Endothelial cell of umbilical vein (primary cell): ENCODE measurements around the gene NAT10. TPM values are rescaled to one million over a fixed set of nuclear protein-coding genes. Genes with fewer than 3 reads are reported as not detected.

Experiments
- BruUV-seq: library from RNA; stranded (reverse); fragments of 400-500 nt; replicated peaks from 2 replicates; lab custom pipeline; 2021; lab: Mats Ljungman, UMichigan
- CTCF ChIA-PET: fragments of 300-600, 350-600 bp; sonication (Branson Sonifier 250); formaldehyde crosslinking; loops from one replicate; lab custom pipeline; 2021; ENCODE audit warnings: antibody characterized with exemption, inconsistent platforms; lab: Charles Lee
- POLR2A ChIA-PET: fragments of 300-600, 350-600 bp; sonication (Branson Sonifier 250); formaldehyde crosslinking; loops from one replicate; lab custom pipeline; 2021; ENCODE audit warnings: antibody characterized with exemption, inconsistent platforms; lab: Charles Lee
- DNase-seq: peaks from one replicate; pipeline ENCODE4 v3.0.0-alpha.2; 2011; ENCODE audit warnings: low read depth, low spot score
- FAIRE-seq: peaks from 2 replicates; lab custom pipeline; 2011; peaks lifted over from hg19 to GRCh38; lab: Jason Lieb, UNC
- H2AFZ ChIP-seq: 2 replicates; pipeline ENCODE4 v1.6.0; 2012; ENCODE audit warnings: low read depth, low read length, control low read depth, inconsistent platforms
- H3K27ac ChIP-seq: 2 replicates; pipeline ENCODE4 v1.5.1; 2011; ENCODE audit warnings: low read depth, mild to moderate bottlenecking, control low read depth, low read length, moderate library complexity; ENCODE audit not compliant: insufficient read depth
- H3K27me3 ChIP-seq, 2 experiments: 2 replicates each; pipeline versions ENCODE4 v1.6.0 to v1.6.1; 2011; ENCODE audit warnings: low read length in 2 of 2, mixed read lengths in 1 of 2; ENCODE audit not compliant: control insufficient read depth in 2 of 2, insufficient read depth in 2 of 2
- H3K36me3 ChIP-seq, 2 experiments: 2 replicates in 1 of 2; 3 replicates in 1 of 2; pipeline ENCODE4 v1.5.1; 2011; ENCODE audit warnings: low read length in 2 of 2, mild to moderate bottlenecking in 1 of 2, moderate library complexity in 1 of 2; ENCODE audit not compliant: control insufficient read depth in 2 of 2, insufficient read depth in 2 of 2; ENCODE audit errors: extremely low read depth in 1 of 2
- H3K4me1 ChIP-seq: 3 replicates; pipeline ENCODE4 v1.5.1; 2011; ENCODE audit warnings: mild to moderate bottlenecking, low read length; ENCODE audit not compliant: control insufficient read depth, insufficient read depth; ENCODE audit errors: extremely low read depth
- H3K4me2 ChIP-seq: 2 replicates; pipeline ENCODE4 v1.6.1; 2011; ENCODE audit warnings: low read length, control low read depth, mixed read lengths; ENCODE audit not compliant: insufficient read depth
- H3K4me3 ChIP-seq, 3 experiments: fragments of 200-600 bp in 1 of 3; sonication (generic), shearing (Covaris generic) in 1 of 3; replicated peaks in 1 of 3; 2 replicates each; pipeline ENCODE4 v1.5.1; 2011 to 2016; ENCODE audit warnings: control low read depth in 3 of 3, low read length in 3 of 3, mild to moderate bottlenecking in 2 of 3, inconsistent platforms in 1 of 3, low read depth in 1 of 3, moderate library complexity in 1 of 3; ENCODE audit not compliant: insufficient read depth in 1 of 3
- H3K79me2 ChIP-seq: 2 replicates; pipeline ENCODE4 v1.6.0; 2012; ENCODE audit warnings: low read length, inconsistent platforms; ENCODE audit not compliant: control insufficient read depth, insufficient read depth
- H3K9ac ChIP-seq: replicated peaks from 2 replicates; pipeline ENCODE3; 2011; ENCODE audit warnings: low read length, control low read depth; ENCODE audit not compliant: insufficient read depth; ENCODE audit errors: extremely low read depth
- H3K9me1 ChIP-seq: replicated peaks from 3 replicates; pipeline ENCODE4 v1.6.0; 2011; ENCODE audit warnings: mild to moderate bottlenecking, low read length; ENCODE audit not compliant: control insufficient read depth, insufficient read depth; ENCODE audit errors: extremely low read depth
- H3K9me3 ChIP-seq: replicated peaks from 2 replicates; pipeline ENCODE4 v1.5.1; 2012; ENCODE audit warnings: low read length, inconsistent platforms; ENCODE audit not compliant: control insufficient read depth, insufficient read depth
- H4K20me1 ChIP-seq: replicated peaks from 2 replicates; pipeline ENCODE3; 2011; ENCODE audit warnings: mild to moderate bottlenecking, low read length; ENCODE audit not compliant: control insufficient read depth, insufficient read depth; ENCODE audit errors: extremely low read depth
- EZH2 ChIP-seq: IDR thresholded peaks from 2 replicates; pipeline ENCODE4 v1.6.1; 2012; ENCODE audit warnings: borderline replicate concordance, low read depth, mild to moderate bottlenecking, moderate library complexity, low read length, inconsistent platforms; ENCODE audit not compliant: severe bottlenecking
- FOS ChIP-seq: IDR thresholded peaks from 2 replicates; pipeline ENCODE4 v1.6.1; 2011; ENCODE audit warnings: mild to moderate bottlenecking, low read length, moderate library complexity, borderline replicate concordance; ENCODE audit not compliant: insufficient read depth
- GATA2 ChIP-seq: IDR thresholded peaks from 2 replicates; pipeline ENCODE4 v1.7.0; 2011; ENCODE audit warnings: low read depth, mild to moderate bottlenecking, moderate library complexity, mixed read lengths, low read length; ENCODE audit not compliant: insufficient read length, insufficient read depth
- JUN ChIP-seq: IDR thresholded peaks from 2 replicates; pipeline ENCODE4 v1.6.1; 2011; ENCODE audit warnings: borderline replicate concordance, low read depth; ENCODE audit not compliant: insufficient read length, insufficient read depth
- MYC ChIP-seq: IDR thresholded peaks from one replicate; pipeline ENCODE4 v1.6.1; 2011; ENCODE audit warnings: mild to moderate bottlenecking, low read depth, low read length
- POLR2A ChIP-seq: IDR thresholded peaks from 2 replicates; pipeline ENCODE4 v1.6.1; 2012; ENCODE audit warnings: low read depth, mild to moderate bottlenecking, control low read depth, low read length
- POLR2AphosphoS5 ChIP-seq: IDR thresholded peaks from 2 replicates; pipeline ENCODE4 v1.6.1; 2012; ENCODE audit warnings: low read depth, mild to moderate bottlenecking, control low read depth, low read length, moderate library complexity; ENCODE audit not compliant: insufficient read depth
- dilution Hi-C: fragments of 300-500 bp; cut with MboI; formaldehyde crosslinking; loops from one replicate; pipeline ENCODE4 v1.15.0; 2019; ENCODE audit warnings: low sequenced_read_pairs; ENCODE audit not compliant: extremely low pct_ligation_motif_present
- intact Hi-C: fragments of 100-400 bp; cut with micrococcal nuclease; formaldehyde crosslinking; loops from one replicate; pipeline ENCODE4 v1.10.0; 2022
- polyA plus RNA-seq, 4 experiments: library from polyadenylated mRNA; depleted of rRNA in 3 of 4; stranded (reverse) in 3 of 4; unstranded in 1 of 4; fragments of >200 nt; gene quantifications; 2 replicates each; pipeline versions ENCODE4 v1.2.1 to v1.2.3, GENCODE V29; 2011 to 2012; ENCODE audit warnings: missing spikeins in 1 of 4
- total RNA-seq: library from RNA; stranded (reverse); gene quantifications from 2 replicates; pipeline ENCODE4 v1.2.3, GENCODE V29; 2021
- TF ChIP-seq, protein P1 (sequence below), 2 donors: IDR thresholded peaks; 1 replicate in 1 of 2; 2 replicates in 1 of 2; pipeline ENCODE4 v1.5.1; 2011; ENCODE audit warnings: low read length in 2 of 2, mild to moderate bottlenecking in 2 of 2, moderate library complexity in 2 of 2, control low read depth in 1 of 2, inconsistent platforms in 1 of 2, low read depth in 1 of 2; ENCODE audit not compliant: insufficient read depth in 1 of 2; ENCODE audit errors: extremely low read depth in 1 of 2
- TF ChIP-seq, protein P2 (sequence below): IDR thresholded peaks from 2 replicates; pipeline ENCODE4 v1.6.1; 2011; ENCODE audit not compliant: insufficient read depth, insufficient read length

NAT10 gene
- total and polyA plus RNA-seq, 2 donors (not counting 3 experiments of a cell fraction or from before 2014, with no cell fraction given): 32.0 to 57.6 TPM

DNA sequence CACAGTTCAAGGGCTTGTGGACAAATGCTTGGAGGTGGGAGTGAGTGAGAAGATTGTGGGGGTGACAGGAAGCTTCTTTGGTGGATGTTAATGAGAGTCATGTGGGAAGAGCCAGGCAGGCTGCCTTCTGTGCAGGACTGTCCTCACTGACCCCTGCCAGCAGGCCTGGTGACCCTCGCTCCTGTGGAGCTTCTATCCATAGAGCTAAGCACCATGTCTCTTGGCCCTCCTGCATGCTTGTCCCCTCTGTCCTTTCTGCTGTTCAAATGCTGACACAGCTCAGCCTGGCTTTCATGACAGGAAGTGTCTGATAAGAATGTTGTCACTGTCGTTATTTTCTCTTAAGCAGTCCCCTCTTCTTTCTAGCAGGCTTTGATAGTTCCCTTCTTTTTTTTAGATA is 37.6 kb downstream of the NAT10 start:
- H3K9me3 ChIP-seq: no peaks in the 10 kb centered on the region
- no peak overlapping the region for H2AFZ ChIP-seq
- no peak for TF ChIP-seq JUN
- no peak for TF ChIP-seq POLR2AphosphoS5
- TF ChIP-seq GATA2: no peak
- no peak for TF ChIP-seq POLR2A
- TF ChIP-seq, protein P1, sequence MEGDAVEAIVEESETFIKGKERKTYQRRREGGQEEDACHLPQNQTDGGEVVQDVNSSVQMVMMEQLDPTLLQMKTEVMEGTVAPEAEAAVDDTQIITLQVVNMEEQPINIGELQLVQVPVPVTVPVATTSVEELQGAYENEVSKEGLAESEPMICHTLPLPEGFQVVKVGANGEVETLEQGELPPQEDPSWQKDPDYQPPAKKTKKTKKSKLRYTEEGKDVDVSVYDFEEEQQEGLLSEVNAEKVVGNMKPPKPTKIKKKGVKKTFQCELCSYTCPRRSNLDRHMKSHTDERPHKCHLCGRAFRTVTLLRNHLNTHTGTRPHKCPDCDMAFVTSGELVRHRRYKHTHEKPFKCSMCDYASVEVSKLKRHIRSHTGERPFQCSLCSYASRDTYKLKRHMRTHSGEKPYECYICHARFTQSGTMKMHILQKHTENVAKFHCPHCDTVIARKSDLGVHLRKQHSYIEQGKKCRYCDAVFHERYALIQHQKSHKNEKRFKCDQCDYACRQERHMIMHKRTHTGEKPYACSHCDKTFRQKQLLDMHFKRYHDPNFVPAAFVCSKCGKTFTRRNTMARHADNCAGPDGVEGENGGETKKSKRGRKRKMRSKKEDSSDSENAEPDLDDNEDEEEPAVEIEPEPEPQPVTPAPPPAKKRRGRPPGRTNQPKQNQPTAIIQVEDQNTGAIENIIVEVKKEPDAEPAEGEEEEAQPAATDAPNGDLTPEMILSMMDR (IDR thresholded peaks at IDR 0.05; ENCODE audit: extremely low read depth in 1 of 2, insufficient read depth in 1 of 2, low read depth in 1 of 2, low read length in 2 of 2): no peak
- TF ChIP-seq EZH2: no peak
- TF ChIP-seq, protein P2, sequence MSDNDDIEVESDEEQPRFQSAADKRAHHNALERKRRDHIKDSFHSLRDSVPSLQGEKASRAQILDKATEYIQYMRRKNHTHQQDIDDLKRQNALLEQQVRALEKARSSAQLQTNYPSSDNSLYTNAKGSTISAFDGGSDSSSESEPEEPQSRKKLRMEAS: no peak
- TF ChIP-seq MYC: no peak
- no peak for TF ChIP-seq FOS
- no peak overlapping the region for H3K9ac ChIP-seq
- FAIRE-seq: no peak
- no peaks in the 10 kb centered on the region for H3K9me1 ChIP-seq
- no peak overlapping the region for H3K27ac ChIP-seq
- no peak for DNase-seq
- BruUV-seq: no TSS peak
- dilution Hi-C loops: no loop called here
- H3K4me1 ChIP-seq: no peaks in the 10 kb centered on the region
- no peak overlapping the region for H3K4me3 ChIP-seq
- ChIA-PET POLR2A (no interaction called here), CTCF (no interaction called here)
- H3K4me2 ChIP-seq: no peak overlapping the region
- H3K79me2 ChIP-seq: no peaks in the 10 kb centered on the region
- intact Hi-C loops: no loop called here
- H4K20me1 ChIP-seq: no peaks in the 10 kb centered on the region
- H3K36me3 ChIP-seq: peaks cover 33 to 56% of the 10 kb centered on the region in 2 experiments
- H3K27me3 ChIP-seq: no peaks in the 10 kb centered on the region
